Left renal pelvis (tissue), 4 donors: ENCODE data around the gene IMMP2L. TPM values are rescaled to one million over a fixed set of nuclear protein-coding genes. Genes with fewer than 3 reads are reported as not detected.
"Not testable (repeated sequence)": the region's sequence is repeated elsewhere in the genome, so short reads cannot be mapped to it uniquely, and the experiment has no call there.

ENCODE experiments used
- DNase-seq, 4 donors: peaks; one replicate each; pipeline ENCODE4 v3.0.0-alpha.2; 2013; ENCODE audit warnings: low read depth in 4 of 4, low spot score in 3 of 4
- polyA plus RNA-seq, 4 donors: library from polyadenylated mRNA; unstranded; fragments of 120-200 nt; gene quantifications; one replicate each; pipeline ENCODE4 v1.2.1, GENCODE V29; 2013; ENCODE audit not compliant: insufficient read length in 4 of 4

The IMMP2L gene
- polyA plus RNA-seq, 4 donors, result 19.8 to 41.9 (median 41.3) TPM

- no peak for DNase-seq
Measured at GRCh38 chr7:111362506-111363054, 199.7 kb downstream of the IMMP2L start.

- no peak for DNase-seq
Measured at GRCh38 chr7:111358915-111359314, 203.4 kb downstream of the IMMP2L start.

GRCh38 chr7:111357691-111358090 is 204.6 kb downstream of the IMMP2L start:
- DNase-seq, result no peak

GRCh38 chr7:111356941-111357340 is 205.4 kb downstream of the IMMP2L start:
- DNase-seq, result no peak

GRCh38 chr7:111352319-111352718 is 210.0 kb downstream of the IMMP2L start:
- DNase-seq, result no peak

GRCh38 chr7:111346219-111346618 is 216.1 kb downstream of the IMMP2L start:
- no peak for DNase-seq

GRCh38 chr7:111343017-111343416 is 219.3 kb downstream of the IMMP2L start:
- DNase-seq, result no peak

GRCh38 chr7:111339006-111339405 is 223.3 kb downstream of the IMMP2L start:
- no peak for DNase-seq

- no peak for DNase-seq
Measured at GRCh38 chr7:111333010-111333409, 229.3 kb downstream of the IMMP2L start.

- no peak for DNase-seq
Measured at GRCh38 chr7:111330235-111330523, 232.1 kb downstream of the IMMP2L start.

- DNase-seq, result no peak
Measured at GRCh38 chr7:111329367-111330234, 232.7 kb downstream of the IMMP2L start.

- no peak for DNase-seq
Measured at GRCh38 chr7:111328487-111328886, 233.8 kb downstream of the IMMP2L start.

GRCh38 chr7:111324776-111325175 is 237.5 kb downstream of the IMMP2L start:
- DNase-seq, result no peak

GRCh38 chr7:111324228-111324627 is 238.1 kb downstream of the IMMP2L start:
- DNase-seq, result no peak

GRCh38 chr7:111323670-111324069 is 238.6 kb downstream of the IMMP2L start:
- not testable (repeated sequence) for DNase-seq

- DNase-seq, result no peak
Measured at GRCh38 chr7:111320133-111320532, 242.2 kb downstream of the IMMP2L start.

GRCh38 chr7:111312966-111313365 is 249.3 kb downstream of the IMMP2L start:
- DNase-seq, result no peak

- DNase-seq, result no peak
Measured at GRCh38 chr7:111308691-111309090, 253.6 kb downstream of the IMMP2L start.

GRCh38 chr7:111301891-111302290 is 260.4 kb downstream of the IMMP2L start:
- DNase-seq, result no peak

- DNase-seq, result no peak
Measured at GRCh38 chr7:111294494-111294893, 267.8 kb downstream of the IMMP2L start.

GRCh38 chr7:111292026-111292470 is 270.2 kb downstream of the IMMP2L start:
- no peak for DNase-seq

- no peak for DNase-seq
Measured at GRCh38 chr7:111290982-111291381, 271.3 kb downstream of the IMMP2L start.
